LNCAP (cell line): Measurements from ENCODE around the gene UTP14A.

Experiments used
- CTCF ChIP-seq: fragments of 450-650 bp; IDR thresholded peaks from 2 replicates; pipeline ENCODE4 v1.5.1; 2017; ENCODE audit warnings: mild to moderate bottlenecking

Gene UTP14A

GRCh38 chrX:129925305-129926092 is 19.5 kb downstream of the UTP14A start:
- TF ChIP-seq CTCF, result peak; percentile 57

- no peak for TF ChIP-seq CTCF
These were observed 25.0 kb downstream of the UTP14A start for GRCh38 chrX:129930941-129931410.

GRCh38 chrX:129931411-129932015 is 25.5 kb downstream of the UTP14A start:
- no peak for TF ChIP-seq CTCF

- TF ChIP-seq CTCF, result no peak
These were observed 26.3 kb downstream of the UTP14A start for GRCh38 chrX:129932016-129932820.

GRCh38 chrX:129932821-129933321 is 26.9 kb downstream of the UTP14A start:
- no peak for TF ChIP-seq CTCF

- no peak for TF ChIP-seq CTCF
These were observed 27.7 kb downstream of the UTP14A start for GRCh38 chrX:129933700-129934099.

GRCh38 chrX:129934461-129934860 is 28.5 kb downstream of the UTP14A start:
- no peak for TF ChIP-seq CTCF
